Small intestine (tissue), 7 donors: ENCODE data around the gene LPP. TPM values are rescaled to one million over a fixed set of nuclear protein-coding genes. Genes with fewer than 3 reads are reported as not detected.

ENCODE experiments used
- DNase-seq, 2 donors: peaks; one replicate each; pipeline versions ENCODE4 v3.0.0 to v3.0.0-alpha.2; 2013
- FAIRE-seq: peaks from 2 replicates; lab custom pipeline; 2012; peaks lifted over from hg19 to GRCh38; lab: Jason Lieb, UNC
- H3K27ac ChIP-seq, 3 donors: one replicate each; pipeline ENCODE4 v1.5.1; 2013; ENCODE audit warnings: low read length in 2 of 3, mild to moderate bottlenecking in 2 of 3, control low read depth in 1 of 3, inconsistent platforms in 1 of 3, low read depth in 1 of 3, moderate library complexity in 1 of 3
- H3K27me3 ChIP-seq, 3 donors: one replicate each; pipeline ENCODE4 v1.6.1; 2013; ENCODE audit warnings: low read length in 3 of 3, inconsistent platforms in 1 of 3; ENCODE audit not compliant: control insufficient read depth in 3 of 3, insufficient read depth in 3 of 3
- H3K36me3 ChIP-seq, 3 donors: one replicate each; pipeline ENCODE4 v1.6.1; 2013; ENCODE audit warnings: low read length in 3 of 3, inconsistent platforms in 1 of 3, low read depth in 1 of 3, mild to moderate bottlenecking in 1 of 3, moderate library complexity in 1 of 3; ENCODE audit not compliant: control insufficient read depth in 3 of 3, insufficient read depth in 2 of 3
- H3K4me1 ChIP-seq, 3 donors: one replicate each; pipeline ENCODE4 v1.6.1; 2013; ENCODE audit warnings: low read length in 2 of 3, inconsistent platforms in 1 of 3, low read depth in 1 of 3, mild to moderate bottlenecking in 1 of 3, moderate library complexity in 1 of 3; ENCODE audit not compliant: control insufficient read depth in 3 of 3, insufficient read depth in 2 of 3
- H3K4me3 ChIP-seq, 3 donors: one replicate each; pipeline ENCODE4 v1.5.1; 2013; ENCODE audit warnings: low read length in 3 of 3, control low read depth in 1 of 3, inconsistent platforms in 1 of 3, low read depth in 1 of 3, mild to moderate bottlenecking in 1 of 3, moderate library complexity in 1 of 3
- H3K9me3 ChIP-seq, 2 donors: one replicate each; pipeline ENCODE4 v1.6.1; 2013; ENCODE audit warnings: low read depth in 1 of 2, low read length in 1 of 2; ENCODE audit not compliant: control insufficient read depth in 2 of 2, insufficient read depth in 1 of 2
- WGBS, 3 donors: extraction: QIAGEN DNeasy Blood & Tissue Kit; methylation state at CpG; one replicate each; pipeline ENCODE4 v1.1.7; 2013; 5-methylcytosine and 5-hydroxymethylcytosine counted together
- polyA plus RNA-seq, 4 donors: library from polyadenylated mRNA; stranded (reverse) in 3 of 4; unstranded in 1 of 4; fragments of 200-250 nt in 3 of 4; fragments of 120-200 nt in 1 of 4; gene quantifications; one replicate each; pipeline versions ENCODE4 v1.2.1 to v1.2.3, GENCODE V29; 2013
- donor health status: healthy with polysubstance abuse.
- donor health status: control.
- donor health status: control.
- donor health status: Bipolar disorder and iron deficiency.
- donor health status: healthy.

The LPP gene
- polyA plus RNA-seq, 4 donors = 5.4 to 35.8 (median 12.4) TPM

DNA sequence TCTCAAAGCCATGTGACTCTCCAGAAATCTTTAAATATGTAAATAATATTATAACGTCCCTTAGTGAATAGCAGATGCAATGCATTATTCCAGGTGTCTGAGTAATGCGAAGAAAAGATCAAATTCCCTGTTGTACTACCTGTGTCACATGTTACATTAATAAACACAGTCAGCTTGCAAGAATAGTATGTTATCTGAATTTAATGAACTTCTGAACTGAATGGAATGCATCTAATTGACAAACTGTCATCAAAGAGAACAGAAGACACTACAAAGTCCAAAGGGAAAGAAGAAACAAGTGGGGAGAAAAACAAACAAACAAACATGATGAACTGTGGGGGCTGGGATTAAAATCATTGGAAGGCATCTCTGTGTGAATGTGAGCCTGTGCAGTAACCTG is 508.8 kb downstream of the LPP start:
- FAIRE-seq = no peak

DNA sequence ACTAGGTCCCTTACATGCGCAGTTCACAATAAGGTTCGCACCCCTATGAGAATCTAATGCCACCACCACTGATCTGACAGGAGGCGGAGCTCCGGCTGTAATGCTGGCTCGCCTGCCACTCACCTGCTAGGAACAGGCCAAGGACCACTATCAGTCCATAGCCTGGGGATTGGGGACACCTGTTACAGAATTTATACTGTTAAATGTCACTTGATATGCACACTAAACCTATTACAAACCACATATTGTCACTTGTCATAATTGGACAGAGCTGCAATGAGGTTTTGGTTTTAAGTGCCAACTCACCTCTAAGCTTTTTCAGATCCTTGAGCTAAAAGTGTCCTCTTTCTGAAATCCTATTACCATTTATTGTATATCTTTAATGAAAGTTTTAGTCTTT is 509.9 kb downstream of the LPP start:
- DNase-seq = no peak
- no peak overlapping the region for H3K4me3 ChIP-seq
- H3K27ac ChIP-seq = no peak overlapping the region
- no peak for FAIRE-seq
- no peaks in the 10 kb centered on the region for H3K27me3 ChIP-seq
- 95 to 99% (median 97%) methylated on average over 5 of the region's 5 CpGs for WGBS, 3 donors
- peaks cover 0 to 9% (median 4%) of the 10 kb centered on the region in 3 donors for H3K4me1 ChIP-seq
- peaks cover 0 to 2% (median 0%) of the 10 kb centered on the region in 3 donors for H3K36me3 ChIP-seq
- no peaks in the 10 kb centered on the region for H3K9me3 ChIP-seq

More for the DNA sequence above, 508.8 kb downstream of the LPP start:
- Histone ChIP-seq H3K4me3 (no peak overlapping the region), H3K36me3 (peaks cover 0 to 2% (median 0%) of the 10 kb centered on the region in 3 donors), H3K27me3 (no peaks in the 10 kb centered on the region), H3K27ac (no peak overlapping the region), H3K4me1 (peaks cover 0 to 9% (median 4%) of the 10 kb centered on the region in 3 donors), H3K9me3 (no peaks in the 10 kb centered on the region)
- 32 to 64% (median 44%) methylated on average over 2 of the region's 2 CpGs for WGBS, 3 donors
- DNase-seq = peak; percentile 11 to 30

DNA sequence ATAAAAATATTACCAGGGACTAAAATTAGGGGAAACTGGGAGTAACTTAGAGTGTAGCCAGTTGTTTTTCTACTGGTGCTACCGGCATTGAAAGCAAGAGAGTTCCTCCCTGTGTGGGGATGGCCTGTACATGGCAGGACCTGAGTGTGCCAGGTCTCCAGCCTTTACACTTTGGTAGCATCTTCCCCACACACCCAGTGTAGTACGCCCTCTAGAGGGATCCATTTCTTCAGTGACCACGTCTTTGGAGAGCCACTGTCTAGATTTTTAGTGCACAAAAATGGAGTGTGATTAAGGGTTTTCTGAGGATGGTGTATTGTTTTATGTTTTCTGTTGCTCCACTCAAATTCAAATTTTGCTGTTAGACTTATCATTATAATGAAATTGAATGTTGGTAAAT is 510.8 kb downstream of the LPP start:
- H3K4me3 ChIP-seq = no peak overlapping the region
- no peak overlapping the region for H3K27ac ChIP-seq
- DNase-seq = peak in 1 of 2 donors; percentile 31
- H3K9me3 ChIP-seq = no peaks in the 10 kb centered on the region
- 81 to 89% (median 89%) methylated on average over 3 of the region's 3 CpGs for WGBS, 3 donors
- peaks cover 0 to 2% (median 2%) of the 10 kb centered on the region in 3 donors for H3K36me3 ChIP-seq
- FAIRE-seq = no peak
- H3K4me1 ChIP-seq = peaks cover 0 to 9% (median 4%) of the 10 kb centered on the region in 3 donors
- no peaks in the 10 kb centered on the region for H3K27me3 ChIP-seq

DNA sequence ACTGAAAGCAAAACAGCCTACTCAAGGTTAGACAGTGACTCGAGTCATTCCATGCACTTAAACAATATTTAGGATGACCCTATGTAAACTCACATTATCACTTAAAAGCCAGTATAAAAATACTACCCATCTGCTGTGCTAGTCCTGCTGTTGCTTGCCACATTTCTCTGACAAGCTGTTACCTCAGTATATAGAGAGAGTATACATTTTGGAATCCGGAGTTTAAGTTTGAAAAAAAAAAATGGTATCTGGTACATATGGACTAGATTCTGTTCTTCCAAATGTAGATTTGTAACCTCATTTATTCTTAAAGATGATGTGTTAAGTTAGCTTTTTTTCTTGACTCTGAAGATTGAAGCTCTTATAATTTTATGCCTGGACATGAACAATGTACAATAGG is 514.0 kb downstream of the LPP start:
- Histone ChIP-seq H3K27ac (no peak overlapping the region), H3K36me3 (peaks cover 0 to 2% (median 2%) of the 10 kb centered on the region in 3 donors), H3K4me3 (no peak overlapping the region), H3K4me1 (peaks cover 0 to 2% (median 0%) of the 10 kb centered on the region in 3 donors), H3K27me3 (no peaks in the 10 kb centered on the region), H3K9me3 (no peaks in the 10 kb centered on the region)
- DNase-seq (no peak), FAIRE-seq (no peak)
- 87 to 91% (median 90%) methylated on average over 2 of the region's 2 CpGs for WGBS, 3 donors

DNA sequence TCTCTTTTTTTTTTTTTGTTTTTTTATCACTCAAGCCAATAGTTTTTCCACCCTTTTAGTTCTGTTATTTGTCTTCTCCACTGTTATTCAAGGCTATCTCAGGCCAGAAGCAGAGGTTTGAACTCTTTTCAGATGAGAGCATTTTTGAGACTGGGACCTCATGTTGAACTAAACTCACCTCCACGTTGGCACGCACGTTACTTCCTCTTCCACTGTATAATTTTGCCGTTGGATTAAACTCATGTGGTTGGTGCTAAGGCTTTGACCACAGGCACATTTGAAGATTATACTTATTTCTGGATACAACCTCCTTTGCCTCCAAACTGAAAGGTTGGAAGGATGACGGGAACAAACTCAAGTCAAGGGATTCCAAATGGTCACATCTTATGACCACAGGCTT is 516.5 kb downstream of the LPP start:
- FAIRE-seq (no peak), DNase-seq (no peak)
- Histone ChIP-seq H3K36me3 (peaks cover 0 to 2% (median 2%) of the 10 kb centered on the region in 3 donors), H3K4me1 (peaks cover 0 to 5% (median 0%) of the 10 kb centered on the region in 3 donors), H3K27me3 (no peaks in the 10 kb centered on the region), H3K4me3 (no peak overlapping the region), H3K27ac (no peak overlapping the region), H3K9me3 (no peaks in the 10 kb centered on the region)
- WGBS, 3 donors = 95 to 98% (median 96%) methylated on average over 5 of the region's 5 CpGs

DNA sequence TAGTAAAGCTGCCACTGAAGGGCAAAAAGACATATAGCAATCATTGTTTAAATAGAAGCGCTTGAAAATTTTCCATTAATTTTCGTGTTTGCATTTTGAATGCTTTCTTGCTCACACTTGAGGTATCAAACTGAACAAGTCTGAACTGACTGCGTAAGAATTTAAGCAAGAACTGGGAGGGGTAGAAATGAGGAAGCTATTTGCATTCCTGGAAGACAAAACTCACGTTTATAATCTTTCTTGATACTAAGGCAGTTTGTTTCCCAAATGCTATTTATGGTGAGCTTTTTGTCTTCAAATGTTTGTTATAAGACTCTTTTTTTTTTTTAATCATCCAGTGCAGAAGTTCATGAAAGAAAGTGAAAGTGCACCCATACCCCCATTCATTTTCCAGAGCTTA is 518.0 kb downstream of the LPP start:
- Histone ChIP-seq H3K36me3 (peaks cover 0 to 2% (median 0%) of the 10 kb centered on the region in 3 donors), H3K27me3 (no peaks in the 10 kb centered on the region), H3K27ac (no peak overlapping the region), H3K9me3 (peaks cover 0 to 4% of the 10 kb centered on the region in 2 donors), H3K4me1 (peaks cover 0 to 8% (median 0%) of the 10 kb centered on the region in 3 donors), H3K4me3 (no peak overlapping the region)
- WGBS, 3 donors = 64 to 77% (median 65%) methylated on average over 4 of the region's 4 CpGs
- DNase-seq = no peak
- FAIRE-seq = no peak

DNA sequence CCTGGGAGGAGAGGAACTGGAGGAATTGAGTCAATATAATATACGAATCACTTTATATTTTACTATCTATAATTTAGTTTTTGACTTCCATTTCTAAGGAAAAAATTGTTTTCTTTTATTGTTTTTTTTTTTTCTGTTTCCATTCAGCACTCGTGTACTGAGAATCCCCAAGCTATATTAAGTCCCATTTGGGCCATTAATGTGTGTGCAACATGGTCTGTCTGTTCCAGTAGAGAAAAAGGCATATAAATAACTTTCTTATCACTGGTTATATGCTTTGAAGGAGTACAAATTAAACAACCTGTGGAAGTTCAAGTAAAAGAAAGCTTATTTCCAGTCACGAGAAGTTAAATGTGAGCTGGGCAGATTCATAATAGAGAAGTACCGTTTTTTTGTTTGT is 518.9 kb downstream of the LPP start:
- 82 to 90% (median 87%) methylated on average over 4 of the region's 4 CpGs for WGBS, 3 donors
- no peak overlapping the region for H3K4me3 ChIP-seq
- H3K27ac ChIP-seq = no peak overlapping the region
- no peaks in the 10 kb centered on the region for H3K27me3 ChIP-seq
- H3K36me3 ChIP-seq = peaks cover 0 to 2% (median 0%) of the 10 kb centered on the region in 3 donors
- peaks cover 0 to 5% of the 10 kb centered on the region in 2 donors for H3K9me3 ChIP-seq
- DNase-seq = no peak
- H3K4me1 ChIP-seq = peaks cover 0 to 8% (median 0%) of the 10 kb centered on the region in 3 donors
- FAIRE-seq = no peak

DNA sequence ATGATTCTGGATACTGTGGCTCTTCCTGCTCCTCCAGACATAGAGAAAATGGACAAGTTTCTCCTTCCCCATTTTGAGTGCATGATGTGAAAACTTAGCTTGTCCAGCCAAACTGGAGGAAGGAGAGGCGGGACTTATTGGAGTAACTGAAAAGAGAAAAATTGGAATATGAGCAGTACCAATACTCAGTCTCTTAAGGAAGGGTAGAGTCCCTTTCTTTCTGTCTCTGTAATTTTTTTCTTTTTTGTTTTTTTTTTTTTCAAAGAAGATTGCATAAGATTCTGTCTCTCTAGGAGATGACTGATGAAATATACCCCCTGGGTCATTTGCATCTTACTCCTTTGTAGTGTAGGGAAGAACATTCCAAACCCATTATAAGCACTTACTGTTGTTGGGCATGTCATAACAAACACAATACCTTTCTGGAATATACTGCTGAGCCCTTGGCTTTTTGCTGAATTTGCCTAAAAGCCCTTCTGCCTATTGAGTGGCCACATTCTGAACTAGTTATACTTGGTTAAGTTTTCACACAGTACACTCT is 519.8 kb downstream of the LPP start:
- DNase-seq = peak in 1 of 2 donors; percentile 19
- no peak for FAIRE-seq
- WGBS, 3 donors = 96 to 100% (median 97%) methylated on average over 1 of the region's 1 CpG
- H3K27me3 ChIP-seq = no peaks in the 10 kb centered on the region
- H3K27ac ChIP-seq = no peak overlapping the region
- peaks cover 0 to 2% (median 0%) of the 10 kb centered on the region in 3 donors for H3K36me3 ChIP-seq
- no peak overlapping the region for H3K4me3 ChIP-seq
- H3K4me1 ChIP-seq = peaks cover 0 to 8% (median 0%) of the 10 kb centered on the region in 3 donors
- peaks cover 0 to 5% of the 10 kb centered on the region in 2 donors for H3K9me3 ChIP-seq
